PC-3 (cell line): ENCODE results near the gene E2F8.

Source experiments
- EZH2 ChIP-seq: fragments of 300-600 bp; sonication (generic); IDR thresholded peaks from one replicate; pipeline ENCODE4 v1.6.1; 2017; ENCODE audit warnings: antibody characterized with exemption, mild to moderate bottlenecking, low read length; ENCODE audit not compliant: unreplicated experiment
- EZH2phosphoT487 ChIP-seq: fragments of 300-600 bp; sonication (generic); IDR thresholded peaks from 2 replicates; pipeline ENCODE4 v1.6.1; 2018; ENCODE audit warnings: mild to moderate bottlenecking, antibody characterized with exemption, low read length, borderline replicate concordance
- TF ChIP-seq, protein P1 (sequence below): fragments of 300-600 bp; sonication (generic); conservative IDR thresholded peaks from 2 replicates; pipeline ENCODE4 v1.5.1; 2017; ENCODE audit warnings: antibody characterized with exemption, low read depth, mild to moderate bottlenecking, low read length

- TF ChIP-seq, protein P1, sequence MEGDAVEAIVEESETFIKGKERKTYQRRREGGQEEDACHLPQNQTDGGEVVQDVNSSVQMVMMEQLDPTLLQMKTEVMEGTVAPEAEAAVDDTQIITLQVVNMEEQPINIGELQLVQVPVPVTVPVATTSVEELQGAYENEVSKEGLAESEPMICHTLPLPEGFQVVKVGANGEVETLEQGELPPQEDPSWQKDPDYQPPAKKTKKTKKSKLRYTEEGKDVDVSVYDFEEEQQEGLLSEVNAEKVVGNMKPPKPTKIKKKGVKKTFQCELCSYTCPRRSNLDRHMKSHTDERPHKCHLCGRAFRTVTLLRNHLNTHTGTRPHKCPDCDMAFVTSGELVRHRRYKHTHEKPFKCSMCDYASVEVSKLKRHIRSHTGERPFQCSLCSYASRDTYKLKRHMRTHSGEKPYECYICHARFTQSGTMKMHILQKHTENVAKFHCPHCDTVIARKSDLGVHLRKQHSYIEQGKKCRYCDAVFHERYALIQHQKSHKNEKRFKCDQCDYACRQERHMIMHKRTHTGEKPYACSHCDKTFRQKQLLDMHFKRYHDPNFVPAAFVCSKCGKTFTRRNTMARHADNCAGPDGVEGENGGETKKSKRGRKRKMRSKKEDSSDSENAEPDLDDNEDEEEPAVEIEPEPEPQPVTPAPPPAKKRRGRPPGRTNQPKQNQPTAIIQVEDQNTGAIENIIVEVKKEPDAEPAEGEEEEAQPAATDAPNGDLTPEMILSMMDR: no peak
- no peak for TF ChIP-seq EZH2
- TF ChIP-seq EZH2phosphoT487: no peak
Measured at GRCh38 chr11:19220903-19221724, 19.6 kb downstream of the E2F8 start.
